GM12878 (cell line): ENCODE measurements around the gene ATXN1. TPM values are rescaled to one million over a fixed set of nuclear protein-coding genes. Genes with fewer than 3 reads are reported as not detected.

Source experiments
- BCL3 ChIP-seq: IDR thresholded peaks from 2 replicates; pipeline ENCODE4 v1.6.1; 2011; ENCODE audit warnings: borderline replicate concordance, low read depth, mild to moderate bottlenecking, moderate library complexity, low read length; ENCODE audit not compliant: insufficient read depth, poor library complexity, severe bottlenecking
- CBFB ChIP-seq: IDR thresholded peaks from 2 replicates; pipeline ENCODE4 v1.6.1; 2016; ENCODE audit warnings: antibody characterized with exemption, low read depth
- IKZF2 ChIP-seq, 2 experiments: fragments of 450-650 bp; IDR thresholded peaks; 2 replicates each; pipeline ENCODE4 v1.6.1; 2017; ENCODE audit warnings: mild to moderate bottlenecking in 2 of 2, moderate library complexity in 2 of 2
- POLR2A ChIP-seq: IDR thresholded peaks from 2 replicates; pipeline ENCODE4 v1.6.1; 2011; ENCODE audit warnings: low read depth, mild to moderate bottlenecking, low read length
- RBBP5 ChIP-seq: fragments of 200-600 bp; sonication (generic); conservative IDR thresholded peaks from 2 replicates; pipeline ENCODE4 v1.6.1; 2016
- RFX5 ChIP-seq: IDR thresholded peaks from 2 replicates; pipeline ENCODE4 v1.6.1; 2011; ENCODE audit warnings: low read depth, low read length, improper control_type of control experiment
- SMARCA5 ChIP-seq: fragments of 450-650 bp; IDR thresholded peaks from 2 replicates; pipeline ENCODE4 v1.6.1; 2017; ENCODE audit warnings: mild to moderate bottlenecking
- SPI1 ChIP-seq: IDR thresholded peaks from 2 replicates; pipeline ENCODE4 v1.6.1; 2011; ENCODE audit warnings: low read depth, mild to moderate bottlenecking, low read length, moderate library complexity, borderline replicate concordance; ENCODE audit not compliant: insufficient read depth
- ZNF687 ChIP-seq: fragments of 450-650 bp; IDR thresholded peaks from 2 replicates; pipeline ENCODE4 v1.6.1; 2017; ENCODE audit warnings: mild to moderate bottlenecking, moderate library complexity
- polyA plus RNA-seq, 11 experiments: library from polyadenylated mRNA; depleted of rRNA in 4 of 11; unstranded in 6 of 11; stranded (reverse) in 5 of 11; fragments of >200 nt; fragmentation: Nextera tagmentation in 4 of 11; fragmentation: Illumina TruSeq in 1 of 11; extraction: Ambion mirVana in 4 of 11; extraction: Trizol in 1 of 11; gene quantifications; 1 replicate in 1 of 11; 2 replicates in 10 of 11; pipeline versions ENCODE4 v1.2.1 to v1.2.3, GENCODE V29; 2011 to 2016; ENCODE audit warnings: inconsistent platforms in 2 of 11, missing spikeins in 2 of 11, low read depth in 1 of 11
- total RNA-seq, 4 experiments: library from RNA; depleted of rRNA in 3 of 4; stranded (reverse); fragments of >200 nt in 3 of 4; fragmentation: Illumina TruSeq in 1 of 4; extraction: Trizol in 1 of 4; gene quantifications; 2 replicates each; pipeline versions ENCODE4 v1.2.1 to v1.2.3, GENCODE V29; 2013 to 2021
- TF ChIP-seq, protein P1 (sequence below): IDR thresholded peaks from 2 replicates; pipeline ENCODE4 v1.6.1; 2012; ENCODE audit warnings: improper control_type of control experiment, low read depth, low read length; ENCODE audit not compliant: insufficient replicate concordance

Gene ATXN1
- total and polyA plus RNA-seq, 10 of the 15 experiments (the other 5 are each of a cell fraction or from before 2014, with no cell fraction given), result 12.2 to 51.2 (median 20.5) TPM

- TF ChIP-seq ZNF687 (0 out of 2 replicates have a peak, but pooled peaks have one; percentile 37), SMARCA5 (no peak), RFX5 (no peak), IKZF2 (IDR thresholded peaks at IDR 0.05) (peak in 1 of 2 experiments; percentile 7; a peak in 1 of 4 replicates), BCL3 (no peak), RBBP5 (no peak), POLR2A (no peak), SPI1 (no peak), CBFB (no peak)
- TF ChIP-seq, protein P1, sequence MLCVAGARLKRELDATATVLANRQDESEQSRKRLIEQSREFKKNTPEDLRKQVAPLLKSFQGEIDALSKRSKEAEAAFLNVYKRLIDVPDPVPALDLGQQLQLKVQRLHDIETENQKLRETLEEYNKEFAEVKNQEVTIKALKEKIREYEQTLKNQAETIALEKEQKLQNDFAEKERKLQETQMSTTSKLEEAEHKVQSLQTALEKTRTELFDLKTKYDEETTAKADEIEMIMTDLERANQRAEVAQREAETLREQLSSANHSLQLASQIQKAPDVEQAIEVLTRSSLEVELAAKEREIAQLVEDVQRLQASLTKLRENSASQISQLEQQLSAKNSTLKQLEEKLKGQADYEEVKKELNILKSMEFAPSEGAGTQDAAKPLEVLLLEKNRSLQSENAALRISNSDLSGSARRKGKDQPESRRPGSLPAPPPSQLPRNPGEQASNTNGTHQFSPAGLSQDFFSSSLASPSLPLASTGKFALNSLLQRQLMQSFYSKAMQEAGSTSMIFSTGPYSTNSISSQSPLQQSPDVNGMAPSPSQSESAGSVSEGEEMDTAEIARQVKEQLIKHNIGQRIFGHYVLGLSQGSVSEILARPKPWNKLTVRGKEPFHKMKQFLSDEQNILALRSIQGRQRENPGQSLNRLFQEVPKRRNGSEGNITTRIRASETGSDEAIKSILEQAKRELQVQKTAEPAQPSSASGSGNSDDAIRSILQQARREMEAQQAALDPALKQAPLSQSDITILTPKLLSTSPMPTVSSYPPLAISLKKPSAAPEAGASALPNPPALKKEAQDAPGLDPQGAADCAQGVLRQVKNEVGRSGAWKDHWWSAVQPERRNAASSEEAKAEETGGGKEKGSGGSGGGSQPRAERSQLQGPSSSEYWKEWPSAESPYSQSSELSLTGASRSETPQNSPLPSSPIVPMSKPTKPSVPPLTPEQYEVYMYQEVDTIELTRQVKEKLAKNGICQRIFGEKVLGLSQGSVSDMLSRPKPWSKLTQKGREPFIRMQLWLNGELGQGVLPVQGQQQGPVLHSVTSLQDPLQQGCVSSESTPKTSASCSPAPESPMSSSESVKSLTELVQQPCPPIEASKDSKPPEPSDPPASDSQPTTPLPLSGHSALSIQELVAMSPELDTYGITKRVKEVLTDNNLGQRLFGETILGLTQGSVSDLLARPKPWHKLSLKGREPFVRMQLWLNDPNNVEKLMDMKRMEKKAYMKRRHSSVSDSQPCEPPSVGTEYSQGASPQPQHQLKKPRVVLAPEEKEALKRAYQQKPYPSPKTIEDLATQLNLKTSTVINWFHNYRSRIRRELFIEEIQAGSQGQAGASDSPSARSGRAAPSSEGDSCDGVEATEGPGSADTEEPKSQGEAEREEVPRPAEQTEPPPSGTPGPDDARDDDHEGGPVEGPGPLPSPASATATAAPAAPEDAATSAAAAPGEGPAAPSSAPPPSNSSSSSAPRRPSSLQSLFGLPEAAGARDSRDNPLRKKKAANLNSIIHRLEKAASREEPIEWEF, result no peak
These were observed 256.7 kb downstream of the ATXN1 start (continued) for GRCh38 chr6:16504609-16505008.
